ENCODE results near the gene CCDC188.

GRCh38 chr22:20175597-20175900 lies 24.7 kb upstream of the CCDC188 start:
- TF ChIP-seq CTCF (optimal IDR thresholded peaks at IDR 0.05 in 1 of 3, IDR thresholded peaks at IDR 0.05 in 1 of 3, conservative IDR thresholded peaks at IDR 0.05 in 1 of 3; ENCODE audit: extremely low read depth in 1 of 3, insufficient read depth in 2 of 3, low read length in 3 of 3) = peak in 1 of 3 experiments; percentile 2
- TF ChIP-seq EZH2 (IDR thresholded peaks at IDR 0.05; ENCODE audit: low read length) = no peak

Data from keratinocyte (primary cell).